ENCODE measurements around the gene F7. TPM values are rescaled to one million over a fixed set of nuclear protein-coding genes. Genes with fewer than 3 reads are reported as not detected.

Gene F7
- total and polyA plus RNA-seq, 9 of the 15 experiments (the other 6 are each of a cell fraction or from before 2014, with no cell fraction given): not detected

GRCh38 chr13:113095146-113096051, 10.2 kb upstream of the F7 start:
- Histone ChIP-seq H3K36me3 (ENCODE audit: control insufficient read depth, insufficient read depth, low read length) (no peaks in the 10 kb centered on the region), H3K27me3 (ENCODE audit: control insufficient read depth in 2 of 2, insufficient read depth in 2 of 2, low read length in 2 of 2) (peaks cover 48 to 92% of the 10 kb centered on the region in 2 experiments), H3K4me2 (ENCODE audit: insufficient read depth, low read length) (no peak overlapping the region), H3K9me3 (replicated peaks; ENCODE audit: control insufficient read depth, insufficient read depth, low read depth, low read length) (no peaks in the 10 kb centered on the region), H3K4me1 (replicated peaks in 1 of 2; ENCODE audit: control insufficient read depth in 2 of 2, insufficient read depth in 2 of 2, low read length in 2 of 2) (peaks cover 0 to 8% of the 10 kb centered on the region in 2 experiments; a peak in 1 of 5 replicates), H2AFZ (ENCODE audit: low read depth, low read length) (no peak overlapping the region), H3K4me3 (no peak overlapping the region), H3K27ac (ENCODE audit: extremely low read depth, low read depth, low read length) (no peak overlapping the region), H3K79me2 (ENCODE audit: control insufficient read depth, insufficient read depth, low read length) (no peaks in the 10 kb centered on the region), H3K9ac (ENCODE audit: insufficient read depth in 1 of 2, low read depth in 2 of 2, low read length in 2 of 2) (no peak overlapping the region), H3K9me1 (ENCODE audit: control insufficient read depth, insufficient read depth, low read length) (no peaks in the 10 kb centered on the region), H4K20me1 (replicated peaks; ENCODE audit: control insufficient read depth, insufficient read depth, low read length) (no peaks in the 10 kb centered on the region; the same call in 1 of the 2 replicates)
- intact Hi-C loops (cut with micrococcal nuclease): no loop called here
- CTCF ChIA-PET (ENCODE audit: low intra/inter-chr PET ratio): no interaction called here
- in situ Hi-C loops (cut with MboI): no loop called here
- DNase-seq (ENCODE audit: extremely low read depth in 1 of 4, low spot score in 3 of 4): no peak
- TF ChIP-seq USF1 (CRISPR knock-in tag; IDR thresholded peaks at IDR 0.05): peak; percentile 47
- no peak for TF ChIP-seq ZNF134 (CRISPR knock-in tag; conservative IDR thresholded peaks at IDR 0.05)
- no TSS peak for BruUV-seq (replicated peaks)
- ATAC-seq: no peak
- 3% methylated on average over 13 of the region's 25 CpGs for WGBS (ENCODE audit: insufficient coverage, low coverage, missing lambda C conversion rate)
- no peak for FAIRE-seq
- POLR2A ChIA-PET: no interaction called here
